SKM-1 treated with dmso at 0.1 percent for 144 hours (cell line): ENCODE data around the gene HELQ.
"Not testable (repeated sequence)": the region's sequence is repeated elsewhere in the genome, so short reads cannot be mapped to it uniquely, and the experiment has no call there.

Experiments
- DNase-seq: peaks from one replicate; lab custom pipeline; 2025; ENCODE audit not compliant: unreplicated experiment; lab: John Stamatoyannopoulos, UW

HELQ gene

GRCh38 chr4:83440148-83440814, 15.3 kb downstream of the HELQ start:
- no peak for DNase-seq

- no peak for DNase-seq
These were observed 16.9 kb downstream of the HELQ start for GRCh38 chr4:83438719-83439118.

- DNase-seq: no peak
These were observed 18.9 kb downstream of the HELQ start for GRCh38 chr4:83436680-83437079.

GRCh38 chr4:83431200-83431599, 24.4 kb downstream of the HELQ start:
- DNase-seq: no peak

- DNase-seq: no peak
These were observed 37.4 kb downstream of the HELQ start for GRCh38 chr4:83418211-83418610.

- no peak for DNase-seq
These were observed 38.1 kb downstream of the HELQ start for GRCh38 chr4:83417566-83417965.

GRCh38 chr4:83413676-83414075, 41.9 kb downstream of the HELQ start:
- DNase-seq: no peak

GRCh38 chr4:83408908-83409307, 46.7 kb downstream of the HELQ start:
- DNase-seq: no peak

- no peak for DNase-seq
These were observed 49.5 kb downstream of the HELQ start for GRCh38 chr4:83405844-83406816.

- DNase-seq: not testable (repeated sequence)
These were observed 57.5 kb downstream of the HELQ start for GRCh38 chr4:83398158-83398557.

- no peak for DNase-seq
These were observed 61.7 kb downstream of the HELQ start for GRCh38 chr4:83393908-83394307.

- DNase-seq: no peak
These were observed 63.1 kb downstream of the HELQ start for GRCh38 chr4:83392562-83392961.

- no peak for DNase-seq
These were observed 64.7 kb downstream of the HELQ start for GRCh38 chr4:83390944-83391343.

GRCh38 chr4:83389756-83390505, 65.7 kb downstream of the HELQ start:
- no peak for DNase-seq

- no peak for DNase-seq
These were observed 66.4 kb downstream of the HELQ start for GRCh38 chr4:83389037-83389720.

GRCh38 chr4:83388313-83388676, 67.3 kb downstream of the HELQ start:
- no peak for DNase-seq

- no peak for DNase-seq
These were observed 67.9 kb downstream of the HELQ start for GRCh38 chr4:83387476-83388312.

GRCh38 chr4:83387012-83387411, 68.6 kb downstream of the HELQ start:
- no peak for DNase-seq

GRCh38 chr4:83382850-83383249, 72.8 kb downstream of the HELQ start:
- no peak for DNase-seq

GRCh38 chr4:83381173-83381572, 74.5 kb downstream of the HELQ start:
- DNase-seq: no peak
